Muscle layer of duodenum (tissue), 2 donors: ENCODE measurements around the gene CERS3.

ENCODE experiments used
- H3K27ac ChIP-seq: one replicate; pipeline ENCODE4 v1.7.0; 2013; ENCODE audit warnings: mild to moderate bottlenecking, low read length
- H3K27me3 ChIP-seq: one replicate; pipeline ENCODE4 v1.7.0; 2013; ENCODE audit warnings: low read depth, mild to moderate bottlenecking, control low read depth, low read length
- H3K36me3 ChIP-seq, 2 donors: one replicate each; pipeline ENCODE4 v1.7.0; 2013; ENCODE audit warnings: low read length in 2 of 2, control low read depth in 1 of 2, mild to moderate bottlenecking in 1 of 2; ENCODE audit not compliant: insufficient read depth in 2 of 2, control insufficient read depth in 1 of 2
- H3K4me1 ChIP-seq, 2 donors: one replicate each; pipeline ENCODE4 v1.7.0; 2013; ENCODE audit warnings: low read length in 2 of 2, mild to moderate bottlenecking in 2 of 2, control low read depth in 1 of 2, moderate library complexity in 1 of 2; ENCODE audit not compliant: insufficient read depth in 2 of 2, control insufficient read depth in 1 of 2
- H3K4me3 ChIP-seq, 2 donors: one replicate each; pipeline ENCODE4 v1.7.0; 2013; ENCODE audit warnings: low read length in 2 of 2, low read depth in 1 of 2, mild to moderate bottlenecking in 1 of 2
- H3K9me3 ChIP-seq, 2 donors: one replicate each; pipeline ENCODE4 v1.7.0; 2013; ENCODE audit warnings: low read length in 2 of 2, control low read depth in 1 of 2, mild to moderate bottlenecking in 1 of 2; ENCODE audit not compliant: control insufficient read depth in 1 of 2
- donor health status: healthy.

The CERS3 gene

GRCh38 chr15:100500226-100500990, 28.3 kb downstream of the CERS3 start:
- Histone ChIP-seq H3K4me1 (peaks cover 0 to 4% of the 10 kb centered on the region in 2 donors), H3K4me3 (no peak overlapping the region), H3K27ac (no peak overlapping the region), H3K27me3 (no peaks in the 10 kb centered on the region), H3K9me3 (no peaks in the 10 kb centered on the region), H3K36me3 (no peaks in the 10 kb centered on the region)

- H3K4me3 ChIP-seq, result no peak overlapping the region
- no peaks in the 10 kb centered on the region for H3K27me3 ChIP-seq
- no peak overlapping the region for H3K27ac ChIP-seq
- peaks cover 0 to 4% of the 10 kb centered on the region in 2 donors for H3K4me1 ChIP-seq
- H3K36me3 ChIP-seq, result no peaks in the 10 kb centered on the region
- no peaks in the 10 kb centered on the region for H3K9me3 ChIP-seq
Measured at GRCh38 chr15:100495861-100496260, 32.9 kb downstream of the CERS3 start.

DNA sequence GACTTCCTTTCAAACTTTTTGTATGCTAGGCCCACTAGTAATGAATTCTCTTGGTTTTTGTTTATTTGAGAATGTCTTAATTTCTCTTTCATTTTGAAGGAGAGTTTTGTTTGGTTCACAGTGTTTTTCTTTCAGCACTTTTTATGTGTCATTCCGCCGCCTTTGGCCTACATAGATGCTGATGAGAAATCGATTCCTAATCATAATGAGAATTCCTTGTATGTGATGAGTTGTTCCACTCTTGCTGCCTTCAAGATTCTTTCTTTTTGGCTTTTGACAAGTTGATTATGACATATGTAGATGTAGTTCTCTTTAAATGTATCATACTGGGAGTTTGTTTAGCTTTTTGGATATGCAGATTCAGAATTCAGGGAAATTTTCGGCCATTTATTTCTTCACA, 35.5 kb downstream of the CERS3 start:
- H3K36me3 ChIP-seq, result no peaks in the 10 kb centered on the region
- H3K27me3 ChIP-seq, result no peaks in the 10 kb centered on the region
- H3K9me3 ChIP-seq, result no peaks in the 10 kb centered on the region
- H3K4me3 ChIP-seq, result no peak overlapping the region
- H3K4me1 ChIP-seq, result no peaks in the 10 kb centered on the region
- H3K27ac ChIP-seq, result no peak overlapping the region

DNA sequence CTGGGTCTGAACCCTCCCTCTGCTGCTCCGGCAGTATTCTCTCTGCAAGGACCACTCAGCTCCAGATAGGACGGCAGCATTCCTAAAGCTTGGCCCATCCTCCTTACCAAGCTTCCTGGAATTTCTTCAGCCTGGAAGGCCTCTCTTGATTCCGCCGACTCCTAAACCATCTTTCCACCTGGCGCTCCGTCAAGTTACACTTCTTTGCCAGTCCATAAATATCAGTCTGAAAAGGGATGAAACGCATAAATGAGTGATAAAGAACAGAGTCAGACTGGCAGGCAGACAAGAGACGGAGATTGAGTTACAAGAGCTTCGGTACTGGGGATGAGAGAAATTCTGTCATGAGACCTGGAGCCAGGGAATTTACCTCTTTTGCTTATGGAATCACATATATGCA, 44.3 kb downstream of the CERS3 start:
- Histone ChIP-seq H3K4me1 (no peaks in the 10 kb centered on the region), H3K4me3 (no peak overlapping the region), H3K27me3 (no peaks in the 10 kb centered on the region), H3K36me3 (no peaks in the 10 kb centered on the region), H3K9me3 (no peaks in the 10 kb centered on the region), H3K27ac (no peak overlapping the region)

- Histone ChIP-seq H3K27ac (no peak overlapping the region), H3K36me3 (no peaks in the 10 kb centered on the region), H3K4me3 (no peak overlapping the region), H3K4me1 (no peaks in the 10 kb centered on the region), H3K27me3 (no peaks in the 10 kb centered on the region), H3K9me3 (peaks cover 4 to 10% of the 10 kb centered on the region in 2 donors)
Measured at GRCh38 chr15:100483370-100483769, 45.4 kb downstream of the CERS3 start.

- no peak overlapping the region for H3K27ac ChIP-seq
- H3K4me3 ChIP-seq, result peak overlapping the region in 1 of 2 donors; percentile 24
- no peaks in the 10 kb centered on the region for H3K27me3 ChIP-seq
- H3K9me3 ChIP-seq, result peaks cover 6 to 26% of the 10 kb centered on the region in 2 donors
- H3K4me1 ChIP-seq, result no peaks in the 10 kb centered on the region
- no peaks in the 10 kb centered on the region for H3K36me3 ChIP-seq
Measured at GRCh38 chr15:100476805-100477204, 51.9 kb downstream of the CERS3 start.

DNA sequence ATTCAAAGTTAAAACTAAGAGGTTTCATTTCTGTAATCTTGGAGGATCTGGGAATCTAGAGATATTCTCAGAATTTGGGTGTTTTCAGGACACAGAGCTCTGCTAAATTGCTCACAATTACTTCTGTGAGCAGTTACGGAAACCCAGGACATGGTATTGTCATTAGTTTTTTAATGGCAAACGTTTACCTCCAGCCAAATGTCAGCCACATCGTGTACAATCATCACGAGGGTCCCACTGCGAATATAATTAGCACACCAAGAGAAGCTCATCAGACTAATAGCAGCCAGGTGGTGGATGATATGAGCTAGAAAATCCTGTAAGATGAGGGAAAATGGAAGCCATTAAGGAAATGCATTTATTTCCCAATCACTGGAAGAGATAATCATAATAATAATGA, 56.0 kb downstream of the CERS3 start:
- H3K9me3 ChIP-seq, result peaks cover 0 to 10% of the 10 kb centered on the region in 2 donors
- H3K4me3 ChIP-seq, result no peak overlapping the region
- no peaks in the 10 kb centered on the region for H3K36me3 ChIP-seq
- no peak overlapping the region for H3K27ac ChIP-seq
- H3K27me3 ChIP-seq, result no peaks in the 10 kb centered on the region
- H3K4me1 ChIP-seq, result no peaks in the 10 kb centered on the region

GRCh38 chr15:100471933-100472332, 56.8 kb downstream of the CERS3 start:
- Histone ChIP-seq H3K4me3 (no peak overlapping the region), H3K27me3 (no peaks in the 10 kb centered on the region), H3K27ac (no peak overlapping the region), H3K4me1 (no peaks in the 10 kb centered on the region), H3K36me3 (no peaks in the 10 kb centered on the region), H3K9me3 (peaks cover 0 to 2% of the 10 kb centered on the region in 2 donors)

DNA sequence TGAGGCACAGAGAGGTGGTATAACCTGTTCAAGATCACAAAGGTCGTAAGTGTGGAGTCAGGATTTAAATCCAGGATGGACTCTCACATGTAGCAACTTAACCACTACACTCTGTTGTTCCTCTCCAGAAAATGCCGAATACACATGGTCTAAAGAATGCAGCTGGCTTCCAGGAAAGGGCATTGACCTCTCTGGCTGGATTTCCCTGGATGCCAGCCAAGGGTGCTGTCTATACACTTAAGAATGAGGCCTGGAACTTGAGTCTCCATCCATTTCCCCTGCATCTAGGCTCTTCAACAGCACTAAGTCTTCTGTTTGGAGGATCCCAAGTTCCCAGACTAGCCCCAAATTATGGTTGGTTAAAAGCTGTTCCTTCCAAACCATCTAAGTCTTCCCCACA, 60.5 kb downstream of the CERS3 start:
- Histone ChIP-seq H3K27ac (no peak overlapping the region), H3K9me3 (no peaks in the 10 kb centered on the region), H3K4me1 (no peaks in the 10 kb centered on the region), H3K36me3 (no peaks in the 10 kb centered on the region), H3K4me3 (no peak overlapping the region), H3K27me3 (no peaks in the 10 kb centered on the region)

GRCh38 chr15:100466073-100466472, 62.7 kb downstream of the CERS3 start:
- Histone ChIP-seq H3K27me3 (no peaks in the 10 kb centered on the region), H3K4me1 (no peaks in the 10 kb centered on the region), H3K36me3 (no peaks in the 10 kb centered on the region), H3K27ac (no peak overlapping the region), H3K4me3 (no peak overlapping the region), H3K9me3 (no peaks in the 10 kb centered on the region)

DNA sequence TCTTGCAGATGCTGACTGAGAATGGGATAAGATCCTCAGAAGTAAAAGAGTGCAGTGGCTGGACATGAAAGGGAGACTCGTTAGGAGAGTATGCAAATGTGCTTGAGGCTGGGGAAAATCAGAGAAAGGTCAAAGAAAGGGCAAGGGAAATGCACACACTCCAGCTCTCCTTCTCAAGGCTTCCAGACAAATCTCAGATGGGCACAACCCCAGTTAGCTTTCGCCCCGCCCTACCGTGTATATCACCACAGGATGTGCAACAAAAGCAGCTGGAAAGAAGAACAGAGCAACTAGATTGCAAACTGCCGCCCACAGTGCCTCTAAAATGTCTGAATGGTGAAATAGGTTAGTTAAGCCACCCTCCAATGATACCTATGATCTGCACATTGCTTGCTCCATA, 63.9 kb downstream of the CERS3 start:
- Histone ChIP-seq H3K27me3 (no peaks in the 10 kb centered on the region), H3K27ac (no peak overlapping the region), H3K36me3 (no peaks in the 10 kb centered on the region), H3K4me3 (no peak overlapping the region), H3K4me1 (no peaks in the 10 kb centered on the region), H3K9me3 (no peaks in the 10 kb centered on the region)

- Histone ChIP-seq H3K9me3 (no peaks in the 10 kb centered on the region), H3K27ac (no peak overlapping the region), H3K27me3 (no peaks in the 10 kb centered on the region), H3K4me1 (no peaks in the 10 kb centered on the region), H3K4me3 (no peak overlapping the region), H3K36me3 (no peaks in the 10 kb centered on the region)
Measured at GRCh38 chr15:100464256-100464655, 64.5 kb downstream of the CERS3 start.
